Right cardiac atrium (tissue), 5 donors: ENCODE measurements around the gene CIBAR2. TPM values are rescaled to one million over a fixed set of nuclear protein-coding genes. Genes with fewer than 3 reads are reported as not detected.
A peak's percentile ranks its signal among the peaks of the same experiment; 100 is the strongest.

ENCODE experiments used
- ATAC-seq, 2 donors: fragments of 200-7000 bp; cut with Tn5 transposase; one replicate each; pipeline versions ENCODE4 v1.8.0 to v1.9.1; 2020; ENCODE audit warnings: moderate library complexity in 2 of 2, mild to moderate bottlenecking in 1 of 2
- DNase-seq, 3 donors: peaks; one replicate each; pipeline ENCODE4 v3.0.0-alpha.2; 2020
- H3K27ac ChIP-seq: one replicate; pipeline ENCODE4 v1.5.1; 2013; ENCODE audit warnings: mild to moderate bottlenecking, low read length, control low read depth, moderate library complexity
- H3K27me3 ChIP-seq: one replicate; pipeline ENCODE4 v1.6.1; 2013; ENCODE audit not compliant: control insufficient read depth, insufficient read depth
- H3K4me1 ChIP-seq: one replicate; pipeline ENCODE4 v1.6.1; 2013; ENCODE audit warnings: low read length; ENCODE audit not compliant: control insufficient read depth, insufficient read depth
- H3K4me3 ChIP-seq: one replicate; pipeline ENCODE4 v1.5.1; 2013; ENCODE audit warnings: low read length, control low read depth
- H3K9me3 ChIP-seq: one replicate; pipeline ENCODE4 v1.6.1; 2013; ENCODE audit warnings: low read length; ENCODE audit not compliant: control insufficient read depth
- WGBS: extraction: QIAGEN DNeasy Blood & Tissue Kit; methylation state at CpG from one replicate; pipeline ENCODE4 v1.1.7; 2013; 5-methylcytosine and 5-hydroxymethylcytosine counted together
- intact Hi-C, 4 donors: fragments of 100-400 bp; cut with DNase I; formaldehyde crosslinking; loops; one replicate each; pipeline versions ENCODE4 v1.11.0 to v1.14.0; 2022 to 2023
- polyA plus RNA-seq: library from polyadenylated mRNA; stranded (reverse); fragments of 200-250 nt; gene quantifications from one replicate; pipeline ENCODE4 v1.2.3, GENCODE V29; 2013
- total RNA-seq, 4 donors: library from RNA; stranded (reverse); fragmentation: NEBNext Ultra II Directional; extraction: Animal tissue kit (Norgen Biotek cat#: 25700); gene quantifications; one replicate each; pipeline ENCODE4 v1.2.1, GENCODE V29; 2021
- donor health status: healthy with polysubstance abuse.
- donor health status: DM: no; HTN: yes; CAD: no.
- donor health status: DM: no; HTN: no; CAD: no.
- donor health status: DM: no; HTN: yes; CAD: no; lungs with severe emphysema.
- donor health status: DM: yes; HTN: yes; CAD: no.

The CIBAR2 gene
- total and polyA plus RNA-seq, 5 donors, result 0.09 TPM; not detected in 4

DNA sequence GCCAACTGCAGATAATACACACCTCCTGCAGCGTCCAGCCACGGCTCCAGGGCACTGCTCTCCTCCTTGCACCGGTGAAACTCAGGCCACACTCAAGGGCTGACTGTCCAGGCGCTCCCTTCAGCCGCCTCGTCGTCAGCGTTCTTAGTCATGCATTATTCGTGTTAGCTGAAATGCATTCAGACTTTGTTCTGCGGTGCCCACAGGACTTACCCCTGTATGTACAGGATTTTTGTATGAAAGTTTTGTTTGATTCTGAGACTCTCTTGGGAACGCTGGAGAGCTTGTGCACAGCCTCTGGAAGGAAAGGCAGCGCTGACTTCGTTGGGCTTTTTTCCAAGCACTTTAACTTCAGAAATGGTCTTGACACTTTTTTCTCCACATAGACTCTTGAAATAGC lies 22.1 kb downstream of the CIBAR2 start:
- Histone ChIP-seq H3K4me1 (peaks cover 6% of the 10 kb centered on the region), H3K27me3 (no peaks in the 10 kb centered on the region), H3K27ac (no peak overlapping the region), H3K4me3 (no peak overlapping the region), H3K9me3 (no peaks in the 10 kb centered on the region)
- ATAC-seq (no peak), DNase-seq (no peak)
- 54% methylated on average over 13 of the region's 13 CpGs for WGBS
- intact Hi-C loops, result no loop called here

DNA sequence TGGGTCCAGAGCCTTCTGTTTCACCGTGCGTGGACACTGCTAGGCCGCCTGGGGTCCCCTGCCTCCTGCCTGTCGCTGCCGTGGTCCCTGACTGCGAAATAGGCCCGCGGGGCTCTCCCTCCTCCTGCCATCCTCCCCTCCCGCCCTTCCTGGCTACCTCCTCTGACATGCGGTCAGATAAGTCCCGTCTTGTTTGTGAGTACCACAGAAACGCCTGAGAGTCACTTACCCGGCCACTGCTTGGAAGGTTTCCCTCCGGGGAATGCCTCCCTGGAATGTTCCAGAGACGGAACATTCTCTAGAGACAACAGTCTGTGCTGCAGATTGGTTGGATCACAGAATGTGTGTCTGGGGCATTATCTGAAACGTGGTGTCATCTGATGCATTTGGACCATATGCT lies 22.7 kb downstream of the CIBAR2 start:
- H3K27me3 ChIP-seq, result no peaks in the 10 kb centered on the region
- peaks cover 6% of the 10 kb centered on the region for H3K4me1 ChIP-seq
- intact Hi-C loops, result loop anchor here in 1 of 4 donors (10.0 kb wide), 2 partner anchors 95 to 335 kb away; no protein-coding TSS in a partner anchor
- DNase-seq (peak in 1 of 3 donors; percentile 63), ATAC-seq (no peak)
- no peak overlapping the region for H3K4me3 ChIP-seq
- WGBS, result 46% methylated on average over 16 of the region's 16 CpGs
- H3K9me3 ChIP-seq, result no peaks in the 10 kb centered on the region
- H3K27ac ChIP-seq, result no peak overlapping the region

DNA sequence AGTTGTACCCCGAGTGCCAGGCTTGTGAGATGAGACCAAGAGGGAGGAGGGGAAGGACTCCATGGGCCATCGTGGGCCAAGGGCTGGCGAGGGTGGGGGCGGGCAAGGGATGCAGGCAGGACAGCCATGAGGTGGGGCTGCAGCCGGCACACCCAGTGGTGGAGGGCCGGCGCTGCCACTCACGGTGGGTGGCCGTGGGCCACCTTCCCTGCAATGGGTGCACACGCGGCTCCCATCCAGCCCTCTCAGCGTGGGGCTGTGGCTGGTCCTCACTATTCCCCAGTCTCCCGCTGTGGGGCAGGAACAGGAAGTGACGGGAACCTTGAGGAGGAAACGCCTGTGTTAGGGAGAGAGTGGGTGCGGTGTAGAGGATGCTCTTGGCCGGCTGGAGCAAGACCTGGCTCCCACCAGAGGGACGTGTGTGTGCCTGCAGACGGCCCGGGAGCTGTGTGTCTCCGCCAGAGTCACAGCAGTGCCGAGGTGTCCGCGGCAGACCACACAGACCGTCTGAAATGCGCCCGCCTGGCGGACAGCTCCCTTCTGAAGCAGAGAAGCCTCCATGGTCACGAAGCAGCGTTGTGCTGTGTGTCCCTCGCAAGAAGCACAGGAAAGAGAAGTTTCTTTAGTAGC lies 23.6 kb downstream of the CIBAR2 start:
- Histone ChIP-seq H3K27ac (no peak overlapping the region), H3K4me3 (no peak overlapping the region), H3K4me1 (peaks cover 6% of the 10 kb centered on the region), H3K27me3 (no peaks in the 10 kb centered on the region), H3K9me3 (no peaks in the 10 kb centered on the region)
- intact Hi-C loops, result loop anchor here in 1 of 4 donors (10.0 kb wide), 2 partner anchors 94 to 334 kb away; no protein-coding TSS in a partner anchor
- peak in 1 of 2 donors; percentile 36 for ATAC-seq
- 76% methylated on average over 31 of the region's 31 CpGs for WGBS
- DNase-seq, result peak in 1 of 3 donors; percentile 64

DNA sequence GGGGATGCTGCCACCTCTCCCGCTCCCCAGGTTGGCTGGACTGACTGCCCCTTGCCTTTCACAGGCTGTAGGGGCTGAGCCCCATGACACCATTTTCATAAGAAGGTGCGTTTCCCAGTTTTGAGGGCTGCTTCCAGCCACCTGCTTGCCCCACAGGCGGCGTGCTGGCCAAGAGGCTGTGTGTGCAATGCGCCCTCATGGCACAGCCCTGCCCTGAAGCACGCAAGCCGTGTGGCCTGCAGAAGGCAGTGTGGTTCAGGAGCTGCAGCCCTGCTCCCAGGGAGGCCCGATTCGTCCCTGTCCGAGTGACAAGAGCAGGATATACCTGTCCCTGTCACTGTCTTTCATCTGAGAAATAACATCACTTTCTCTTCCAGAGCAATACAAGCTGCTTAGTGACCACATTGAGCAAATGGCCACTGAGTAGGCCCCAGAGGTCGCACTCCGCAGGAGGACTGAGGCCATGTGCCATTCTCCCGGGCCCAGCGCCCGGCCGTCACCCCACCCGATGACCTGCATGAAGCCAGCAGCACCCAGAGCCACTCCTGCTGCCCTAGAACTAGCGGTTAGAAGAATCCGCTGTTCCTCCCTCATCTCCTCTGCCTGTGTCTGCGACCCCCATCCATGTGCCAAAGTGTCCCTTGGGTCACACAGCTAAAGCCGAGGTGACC lies 24.2 kb downstream of the CIBAR2 start:
- no peak overlapping the region for H3K27ac ChIP-seq
- ATAC-seq (no peak), DNase-seq (peak in 2 of 3 donors; percentile 31 to 36)
- H3K27me3 ChIP-seq, result no peaks in the 10 kb centered on the region
- intact Hi-C loops, result loop anchor here in 1 of 4 donors (10.0 kb wide), 2 partner anchors 93 to 333 kb away; no protein-coding TSS in a partner anchor
- H3K4me3 ChIP-seq, result no peak overlapping the region
- WGBS, result 97% methylated on average over 21 of the region's 21 CpGs
- no peaks in the 10 kb centered on the region for H3K9me3 ChIP-seq
- H3K4me1 ChIP-seq, result peaks cover 6% of the 10 kb centered on the region

DNA sequence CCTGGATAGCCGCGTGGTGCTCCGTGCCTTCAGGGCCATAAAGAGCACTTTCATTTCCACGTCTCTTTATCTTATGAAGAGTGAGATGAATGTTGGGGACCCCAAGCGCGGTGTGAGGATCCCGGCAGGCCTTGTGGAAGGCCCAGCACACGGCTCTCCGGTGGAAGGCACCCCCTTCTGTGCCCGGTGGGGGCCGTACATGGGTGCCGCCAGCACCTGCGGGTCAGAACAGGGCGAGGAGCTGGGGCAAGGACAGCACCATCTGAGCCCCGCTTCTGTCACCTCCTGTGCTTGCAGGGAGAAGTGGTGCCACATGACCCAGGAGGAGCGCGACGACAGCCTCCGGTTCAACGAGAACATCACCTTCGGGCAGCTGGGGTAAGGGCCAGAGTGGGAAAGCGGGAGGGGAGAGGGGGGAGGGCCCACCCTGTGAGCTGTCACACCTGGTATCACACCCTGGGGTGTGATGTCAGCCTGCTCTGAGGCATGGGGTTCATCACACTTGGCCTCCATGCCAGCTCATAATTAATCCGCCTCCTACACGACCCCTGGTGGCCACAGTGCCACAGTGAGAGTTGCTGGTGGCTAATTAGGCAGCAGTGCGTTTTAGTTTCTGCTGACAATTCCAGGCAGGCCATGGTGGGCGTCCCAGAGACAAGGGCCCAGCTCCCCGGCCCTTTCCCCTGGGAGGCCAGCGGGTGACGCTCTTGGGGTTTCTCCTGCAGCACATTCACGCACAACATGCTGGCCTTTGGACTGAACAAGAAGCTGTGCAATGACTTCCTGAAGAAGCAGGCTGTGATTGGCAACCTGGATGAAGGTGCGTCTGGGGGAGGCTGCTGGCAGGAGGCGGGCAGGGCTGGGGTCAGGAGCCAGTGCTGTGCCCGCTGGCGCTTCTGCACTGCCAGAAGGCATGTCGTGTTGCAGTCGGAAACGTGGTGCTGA lies 25.7 kb downstream of the CIBAR2 start:
- no peaks in the 10 kb centered on the region for H3K27me3 ChIP-seq
- intact Hi-C loops, result loop anchor here in 1 of 4 donors (10.0 kb wide), 2 partner anchors 92 to 332 kb away; no protein-coding TSS in a partner anchor
- no peak overlapping the region for H3K4me3 ChIP-seq
- no peak overlapping the region for H3K27ac ChIP-seq
- no peaks in the 10 kb centered on the region for H3K9me3 ChIP-seq
- 75% methylated on average over 37 of the region's 37 CpGs for WGBS
- ATAC-seq, result peak; percentile 60 to 61
- DNase-seq, result peak; percentile 80 to 93 (median 89)
- peaks cover 6% of the 10 kb centered on the region for H3K4me1 ChIP-seq

DNA sequence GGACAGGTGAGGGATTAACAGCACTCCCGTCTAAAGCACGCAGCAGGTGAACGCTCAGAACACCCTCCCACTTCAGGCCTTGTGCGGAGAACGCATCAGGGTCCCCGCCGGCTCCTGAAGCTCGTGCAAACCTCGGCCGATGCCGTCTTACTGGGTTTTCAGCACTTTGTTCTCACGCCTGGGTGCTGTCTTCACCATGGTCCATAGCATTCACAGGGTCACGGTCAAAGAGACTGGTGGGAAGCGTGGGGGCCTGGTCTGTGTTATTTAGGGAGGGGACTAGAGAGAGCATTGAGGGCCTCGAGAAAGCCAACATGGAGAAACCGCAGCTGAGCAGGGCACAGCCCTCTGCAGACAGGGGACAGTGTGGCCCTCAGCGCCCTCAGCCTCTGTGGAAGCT lies 26.6 kb downstream of the CIBAR2 start:
- Histone ChIP-seq H3K27me3 (no peaks in the 10 kb centered on the region), H3K4me3 (no peak overlapping the region), H3K27ac (no peak overlapping the region), H3K9me3 (no peaks in the 10 kb centered on the region), H3K4me1 (peaks cover 6% of the 10 kb centered on the region)
- intact Hi-C loops, result loop anchor here in 1 of 4 donors (10.0 kb wide), 2 partner anchors 91 to 331 kb away; no protein-coding TSS in a partner anchor
- DNase-seq (peak in 1 of 3 donors; percentile 36), ATAC-seq (no peak)
- 94% methylated on average over 17 of the region's 17 CpGs for WGBS

DNA sequence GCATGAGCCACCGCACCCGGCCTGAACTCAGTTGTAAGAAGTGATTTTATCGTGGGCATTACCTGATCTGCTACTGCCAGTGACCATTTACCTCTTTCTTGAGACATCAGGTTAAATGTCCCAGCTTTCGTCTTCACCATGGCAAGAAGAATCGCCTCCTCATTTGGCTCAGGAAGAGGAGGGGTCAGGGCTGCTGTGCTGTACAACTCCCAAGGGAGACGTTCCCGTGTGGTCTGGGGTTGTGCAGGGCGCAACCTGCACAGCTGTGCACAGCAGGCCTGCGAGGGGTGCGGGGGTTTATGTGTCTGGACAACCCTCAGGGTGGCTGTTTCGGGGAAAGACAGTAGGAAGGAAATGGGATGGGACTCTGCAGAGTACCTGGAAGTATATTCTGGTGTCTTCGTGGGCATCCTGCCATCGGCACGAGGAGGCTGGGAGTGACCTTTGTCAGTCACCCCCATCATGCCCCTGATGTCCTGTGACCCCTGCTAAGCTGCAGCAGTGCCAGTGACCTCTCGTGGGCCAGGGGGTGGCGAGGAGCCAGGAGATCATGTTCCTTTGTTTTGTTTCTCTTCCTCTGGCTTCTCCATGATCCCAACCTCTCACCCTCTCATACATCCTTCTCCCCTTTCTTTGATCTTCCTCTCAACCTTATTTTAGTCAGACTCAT lies 27.3 kb downstream of the CIBAR2 start:
- H3K4me3 ChIP-seq, result no peak overlapping the region
- peaks cover 3% of the 10 kb centered on the region for H3K4me1 ChIP-seq
- ATAC-seq (no peak), DNase-seq (peak in 2 of 3 donors; percentile 37 to 56)
- H3K27me3 ChIP-seq, result no peaks in the 10 kb centered on the region
- H3K9me3 ChIP-seq, result no peaks in the 10 kb centered on the region
- intact Hi-C loops, result loop anchor here in 1 of 4 donors (10.0 kb wide), 2 partner anchors 90 to 330 kb away; no protein-coding TSS in a partner anchor
- no peak overlapping the region for H3K27ac ChIP-seq
- 78% methylated on average over 16 of the region's 16 CpGs for WGBS

DNA sequence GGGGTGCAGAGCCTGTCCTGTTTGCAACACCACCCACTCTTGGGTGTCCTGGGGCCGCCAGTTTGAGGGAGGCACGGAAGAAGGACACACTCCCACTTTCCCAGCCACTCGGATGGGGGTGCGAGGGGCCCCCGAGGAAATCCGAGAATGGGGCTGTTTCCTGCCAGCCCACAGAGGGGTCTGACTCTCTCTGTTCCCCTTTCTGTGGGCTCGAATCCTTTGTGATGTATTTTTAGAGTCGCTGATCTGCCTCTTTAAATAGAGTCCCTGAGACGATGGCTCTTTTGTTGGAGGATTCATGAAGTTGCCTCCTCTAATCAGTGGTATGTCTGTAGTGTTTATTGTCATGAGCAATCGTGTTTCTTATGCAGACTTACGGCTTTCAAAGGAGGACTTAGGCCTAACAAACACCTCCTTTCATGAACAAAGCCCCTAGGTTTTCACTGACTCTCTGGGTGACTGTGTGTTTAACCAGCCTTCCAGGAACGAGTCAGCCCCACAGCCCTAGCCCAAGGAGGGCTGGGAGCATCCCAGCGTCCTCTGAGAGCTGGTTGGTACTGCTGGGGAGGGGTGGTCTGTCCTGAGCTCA lies 29.1 kb downstream of the CIBAR2 start:
- ATAC-seq (no peak), DNase-seq (peak in 2 of 3 donors; percentile 20 to 42)
- H3K4me1 ChIP-seq, result no peaks in the 10 kb centered on the region
- H3K27me3 ChIP-seq, result no peaks in the 10 kb centered on the region
- 50% methylated on average over 13 of the region's 13 CpGs for WGBS
- no peaks in the 10 kb centered on the region for H3K9me3 ChIP-seq
- intact Hi-C loops, result loop anchor here in 1 of 4 donors (10.0 kb wide), 2 partner anchors 88 to 328 kb away; no protein-coding TSS in a partner anchor
- no peak overlapping the region for H3K4me3 ChIP-seq
- no peak overlapping the region for H3K27ac ChIP-seq

DNA sequence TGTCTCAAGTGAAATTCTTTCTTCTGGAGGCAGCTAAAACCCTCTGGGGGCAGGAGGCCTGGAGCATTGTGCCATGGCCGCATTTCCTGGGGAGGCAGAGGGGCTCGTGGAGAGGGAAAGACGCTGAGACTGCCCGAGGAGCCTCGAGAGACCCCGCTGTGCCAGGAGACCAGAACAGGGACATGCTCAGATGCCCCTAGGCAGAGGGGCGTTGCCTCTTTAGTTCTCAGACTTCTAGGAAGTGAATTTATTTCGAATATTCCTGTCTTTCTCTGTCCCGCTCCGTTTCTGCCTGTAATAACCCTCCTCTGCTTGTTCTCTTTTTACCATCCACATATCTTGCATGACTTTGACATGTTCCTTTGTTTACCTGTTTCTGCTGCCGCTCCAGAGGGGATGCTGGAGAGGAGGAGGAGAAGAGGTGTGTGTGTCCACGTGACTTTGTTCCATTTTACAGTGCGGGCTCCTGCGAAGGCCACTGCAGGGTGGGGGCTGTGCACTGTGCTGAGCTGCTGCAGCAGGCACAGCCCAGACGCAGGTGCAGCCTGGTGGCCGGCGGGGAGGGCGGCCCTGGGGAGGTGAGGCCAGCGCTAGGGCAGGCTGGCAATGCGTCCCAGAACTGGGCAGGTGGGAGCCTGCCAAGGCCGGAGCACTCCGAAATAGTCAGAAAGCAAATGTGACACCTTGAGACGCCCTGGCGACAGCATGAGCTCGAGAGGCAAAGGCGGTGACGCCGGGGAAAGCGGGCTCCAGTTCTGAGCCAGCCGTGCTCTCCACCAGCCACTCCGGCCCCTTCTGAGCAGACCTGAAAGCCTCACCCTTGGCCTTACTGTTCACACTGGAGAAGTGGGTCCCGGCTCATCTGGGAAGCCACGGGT lies 29.9 kb downstream of the CIBAR2 start:
- Histone ChIP-seq H3K27ac (no peak overlapping the region), H3K4me1 (no peaks in the 10 kb centered on the region), H3K4me3 (no peak overlapping the region), H3K9me3 (no peaks in the 10 kb centered on the region), H3K27me3 (no peaks in the 10 kb centered on the region)
- WGBS, result 71% methylated on average over 33 of the region's 33 CpGs
- DNase-seq (peak in 2 of 3 donors; percentile 40 to 56), ATAC-seq (no peak)
- intact Hi-C loops, result loop anchor here in 1 of 4 donors (10.0 kb wide), 2 partner anchors 88 to 328 kb away; no protein-coding TSS in a partner anchor
